ENCODE results near the gene PLCG2.

Gene PLCG2

DNA sequence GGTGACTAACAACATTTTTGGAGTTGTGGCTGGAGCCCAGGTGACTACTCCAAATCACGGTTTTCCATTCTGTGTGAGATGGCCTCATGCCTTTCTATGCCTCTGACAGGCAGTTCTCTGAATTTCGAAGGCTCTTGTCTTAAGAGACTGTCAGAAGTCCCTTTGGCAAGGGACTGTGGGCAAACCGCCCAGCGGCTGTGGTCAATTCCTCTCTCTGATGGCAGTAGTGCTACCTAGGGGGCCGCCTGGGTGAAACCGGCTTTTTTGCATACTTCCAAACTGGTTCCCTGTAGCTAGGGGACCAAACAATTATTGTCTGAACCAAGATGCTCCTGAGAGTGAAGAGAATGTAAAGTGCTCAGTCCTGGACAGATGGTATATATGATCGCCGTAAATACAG is 145.9 kb downstream of the PLCG2 start:
- no peak for ATAC-seq
- no peak for TF ChIP-seq ESRRG (CRISPR knock-in tag; IDR thresholded peaks at IDR 0.05)
- TF ChIP-seq CREB5 (CRISPR knock-in tag; IDR thresholded peaks at IDR 0.05; ENCODE audit: low read depth) = no peak
- TF ChIP-seq ISL1 (CRISPR knock-in tag; IDR thresholded peaks at IDR 0.05) = no peak
- no peak for TF ChIP-seq ARNTL (CRISPR knock-in tag; IDR thresholded peaks at IDR 0.05; ENCODE audit: borderline replicate concordance, low read depth)
- no peak for TF ChIP-seq PPARA (CRISPR knock-in tag; IDR thresholded peaks at IDR 0.05; ENCODE audit: borderline replicate concordance)
- TF ChIP-seq ZC3H10 (CRISPR knock-in tag; IDR thresholded peaks at IDR 0.05) = no peak
- TF ChIP-seq SNAI2 (CRISPR knock-in tag; IDR thresholded peaks at IDR 0.05) = no peak
- no peak for TF ChIP-seq TOX (CRISPR knock-in tag; IDR thresholded peaks at IDR 0.05; ENCODE audit: borderline replicate concordance)
- no peak for TF ChIP-seq ZNF565 (CRISPR knock-in tag; conservative IDR thresholded peaks at IDR 0.05; ENCODE audit: low read depth)

GRCh38 chr16:81926036-81926435 is 146.9 kb downstream of the PLCG2 start:
- no peak for ATAC-seq
- no peak for TF ChIP-seq ESRRG (CRISPR knock-in tag; IDR thresholded peaks at IDR 0.05)
- TF ChIP-seq ZNF70 (CRISPR knock-in tag; IDR thresholded peaks at IDR 0.05) = no peak
- no peak for TF ChIP-seq ZFP3 (CRISPR knock-in tag; IDR thresholded peaks at IDR 0.05)
- TF ChIP-seq, protein P1, sequence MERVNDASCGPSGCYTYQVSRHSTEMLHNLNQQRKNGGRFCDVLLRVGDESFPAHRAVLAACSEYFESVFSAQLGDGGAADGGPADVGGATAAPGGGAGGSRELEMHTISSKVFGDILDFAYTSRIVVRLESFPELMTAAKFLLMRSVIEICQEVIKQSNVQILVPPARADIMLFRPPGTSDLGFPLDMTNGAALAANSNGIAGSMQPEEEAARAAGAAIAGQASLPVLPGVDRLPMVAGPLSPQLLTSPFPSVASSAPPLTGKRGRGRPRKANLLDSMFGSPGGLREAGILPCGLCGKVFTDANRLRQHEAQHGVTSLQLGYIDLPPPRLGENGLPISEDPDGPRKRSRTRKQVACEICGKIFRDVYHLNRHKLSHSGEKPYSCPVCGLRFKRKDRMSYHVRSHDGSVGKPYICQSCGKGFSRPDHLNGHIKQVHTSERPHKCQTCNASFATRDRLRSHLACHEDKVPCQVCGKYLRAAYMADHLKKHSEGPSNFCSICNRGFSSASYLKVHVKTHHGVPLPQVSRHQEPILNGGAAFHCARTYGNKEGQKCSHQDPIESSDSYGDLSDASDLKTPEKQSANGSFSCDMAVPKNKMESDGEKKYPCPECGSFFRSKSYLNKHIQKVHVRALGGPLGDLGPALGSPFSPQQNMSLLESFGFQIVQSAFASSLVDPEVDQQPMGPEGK (CRISPR knock-in tag; IDR thresholded peaks at IDR 0.05; ENCODE audit: borderline replicate concordance) = no peak
- TF ChIP-seq, protein P2, sequence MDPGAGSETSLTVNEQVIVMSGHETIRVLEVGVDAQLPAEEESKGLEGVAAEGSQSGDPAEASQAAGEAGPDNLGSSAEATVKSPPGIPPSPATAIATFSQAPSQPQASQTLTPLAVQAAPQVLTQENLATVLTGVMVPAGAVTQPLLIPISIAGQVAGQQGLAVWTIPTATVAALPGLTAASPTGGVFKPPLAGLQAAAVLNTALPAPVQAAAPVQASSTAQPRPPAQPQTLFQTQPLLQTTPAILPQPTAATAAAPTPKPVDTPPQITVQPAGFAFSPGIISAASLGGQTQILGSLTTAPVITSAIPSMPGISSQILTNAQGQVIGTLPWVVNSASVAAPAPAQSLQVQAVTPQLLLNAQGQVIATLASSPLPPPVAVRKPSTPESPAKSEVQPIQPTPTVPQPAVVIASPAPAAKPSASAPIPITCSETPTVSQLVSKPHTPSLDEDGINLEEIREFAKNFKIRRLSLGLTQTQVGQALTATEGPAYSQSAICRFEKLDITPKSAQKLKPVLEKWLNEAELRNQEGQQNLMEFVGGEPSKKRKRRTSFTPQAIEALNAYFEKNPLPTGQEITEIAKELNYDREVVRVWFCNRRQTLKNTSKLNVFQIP (CRISPR knock-in tag; IDR thresholded peaks at IDR 0.05; ENCODE audit: borderline replicate concordance, low read depth) = no peak
- TF ChIP-seq, protein P3, sequence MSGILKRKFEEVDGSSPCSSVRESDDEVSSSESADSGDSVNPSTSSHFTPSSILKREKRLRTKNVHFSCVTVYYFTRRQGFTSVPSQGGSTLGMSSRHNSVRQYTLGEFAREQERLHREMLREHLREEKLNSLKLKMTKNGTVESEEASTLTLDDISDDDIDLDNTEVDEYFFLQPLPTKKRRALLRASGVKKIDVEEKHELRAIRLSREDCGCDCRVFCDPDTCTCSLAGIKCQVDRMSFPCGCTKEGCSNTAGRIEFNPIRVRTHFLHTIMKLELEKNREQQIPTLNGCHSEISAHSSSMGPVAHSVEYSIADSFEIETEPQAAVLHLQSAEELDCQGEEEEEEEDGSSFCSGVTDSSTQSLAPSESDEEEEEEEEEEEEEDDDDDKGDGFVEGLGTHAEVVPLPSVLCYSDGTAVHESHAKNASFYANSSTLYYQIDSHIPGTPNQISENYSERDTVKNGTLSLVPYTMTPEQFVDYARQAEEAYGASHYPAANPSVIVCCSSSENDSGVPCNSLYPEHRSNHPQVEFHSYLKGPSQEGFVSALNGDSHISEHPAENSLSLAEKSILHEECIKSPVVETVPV (CRISPR knock-in tag; IDR thresholded peaks at IDR 0.05) = no peak
- TF ChIP-seq TCF4 (CRISPR knock-in tag; IDR thresholded peaks at IDR 0.05; ENCODE audit: borderline replicate concordance) = no peak
- TF ChIP-seq RARB (CRISPR knock-in tag; IDR thresholded peaks at IDR 0.05) = no peak
- TF ChIP-seq SNAI2 (CRISPR knock-in tag; IDR thresholded peaks at IDR 0.05) = no peak
- TF ChIP-seq CSDC2 (CRISPR knock-in tag; IDR thresholded peaks at IDR 0.05) = no peak
- TF ChIP-seq ZFP30 (CRISPR knock-in tag; IDR thresholded peaks at IDR 0.05) = no peak
- no peak for TF ChIP-seq OSR1 (CRISPR knock-in tag; IDR thresholded peaks at IDR 0.05)
- TF ChIP-seq ZC3H10 (CRISPR knock-in tag; IDR thresholded peaks at IDR 0.05) = no peak
- TF ChIP-seq, protein P4, sequence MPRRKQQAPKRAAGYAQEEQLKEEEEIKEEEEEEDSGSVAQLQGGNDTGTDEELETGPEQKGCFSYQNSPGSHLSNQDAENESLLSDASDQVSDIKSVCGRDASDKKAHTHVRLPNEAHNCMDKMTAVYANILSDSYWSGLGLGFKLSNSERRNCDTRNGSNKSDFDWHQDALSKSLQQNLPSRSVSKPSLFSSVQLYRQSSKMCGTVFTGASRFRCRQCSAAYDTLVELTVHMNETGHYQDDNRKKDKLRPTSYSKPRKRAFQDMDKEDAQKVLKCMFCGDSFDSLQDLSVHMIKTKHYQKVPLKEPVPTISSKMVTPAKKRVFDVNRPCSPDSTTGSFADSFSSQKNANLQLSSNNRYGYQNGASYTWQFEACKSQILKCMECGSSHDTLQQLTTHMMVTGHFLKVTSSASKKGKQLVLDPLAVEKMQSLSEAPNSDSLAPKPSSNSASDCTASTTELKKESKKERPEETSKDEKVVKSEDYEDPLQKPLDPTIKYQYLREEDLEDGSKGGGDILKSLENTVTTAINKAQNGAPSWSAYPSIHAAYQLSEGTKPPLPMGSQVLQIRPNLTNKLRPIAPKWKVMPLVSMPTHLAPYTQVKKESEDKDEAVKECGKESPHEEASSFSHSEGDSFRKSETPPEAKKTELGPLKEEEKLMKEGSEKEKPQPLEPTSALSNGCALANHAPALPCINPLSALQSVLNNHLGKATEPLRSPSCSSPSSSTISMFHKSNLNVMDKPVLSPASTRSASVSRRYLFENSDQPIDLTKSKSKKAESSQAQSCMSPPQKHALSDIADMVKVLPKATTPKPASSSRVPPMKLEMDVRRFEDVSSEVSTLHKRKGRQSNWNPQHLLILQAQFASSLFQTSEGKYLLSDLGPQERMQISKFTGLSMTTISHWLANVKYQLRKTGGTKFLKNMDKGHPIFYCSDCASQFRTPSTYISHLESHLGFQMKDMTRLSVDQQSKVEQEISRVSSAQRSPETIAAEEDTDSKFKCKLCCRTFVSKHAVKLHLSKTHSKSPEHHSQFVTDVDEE (CRISPR knock-in tag; IDR thresholded peaks at IDR 0.05) = no peak
- TF ChIP-seq ISL1 (CRISPR knock-in tag; IDR thresholded peaks at IDR 0.05) = no peak
- no peak for TF ChIP-seq PPARA (CRISPR knock-in tag; IDR thresholded peaks at IDR 0.05; ENCODE audit: borderline replicate concordance)
- no peak for TF ChIP-seq TOX (CRISPR knock-in tag; IDR thresholded peaks at IDR 0.05; ENCODE audit: borderline replicate concordance)
- no peak for TF ChIP-seq BACH2 (CRISPR knock-in tag; IDR thresholded peaks at IDR 0.05; ENCODE audit: borderline replicate concordance)
- TF ChIP-seq ZNF8 (CRISPR knock-in tag; IDR thresholded peaks at IDR 0.05) = no peak
